Measurements from ENCODE around the gene CCDC30. TPM values are rescaled to one million over a fixed set of nuclear protein-coding genes. Genes with fewer than 3 reads are reported as not detected.

CCDC30 gene
- total and polyA plus RNA-seq, 5 donors from 2014 or later = 0.40 to 6.1 (median 1.3) TPM

- no peak for ATAC-seq (ENCODE audit: low read depth in 2 of 2)
- H3K27me3 Mint-ChIP-seq = peaks cover 2% of the 10 kb centered on the region
- no peak overlapping the region for H3K4me3 ChIP-seq (ENCODE audit: low read depth, low read length)
- peaks cover 0 to 12% (median 9%) of the 10 kb centered on the region in 4 donors for H3K4me1 Mint-ChIP-seq
- H3K4me3 Mint-ChIP-seq = peak overlapping the region in 1 of 4 donors; percentile 5
- H3K9me3 Mint-ChIP-seq = peaks cover 0 to 4% (median under 1%) of the 10 kb centered on the region in 7 donors
- peaks cover 3% of the 10 kb centered on the region for H3K4me1 ChIP-seq (ENCODE audit: control insufficient read depth, insufficient read depth, low read length, poor library complexity, severe bottlenecking)
- no peak for DNase-seq
- H3K36me3 Mint-ChIP-seq = peaks cover 5% of the 10 kb centered on the region
- H3K9me3 ChIP-seq (ENCODE audit: control insufficient read depth in 2 of 2, low read length in 2 of 2) = no peaks in the 10 kb centered on the region
- H3K27ac Mint-ChIP-seq = no peak overlapping the region
- no peaks in the 10 kb centered on the region for H3K27me3 ChIP-seq (ENCODE audit: control insufficient read depth, insufficient read depth, low read length)
- no peak overlapping the region for H3K27ac ChIP-seq (ENCODE audit: insufficient read depth, low read length, poor library complexity, severe bottlenecking)
- H3K36me3 ChIP-seq (ENCODE audit: control insufficient read depth, insufficient read depth, low read length) = no peaks in the 10 kb centered on the region
These were observed 68.0 kb downstream of the CCDC30 start for GRCh38 chr1:42531043-42531442.

DNA sequence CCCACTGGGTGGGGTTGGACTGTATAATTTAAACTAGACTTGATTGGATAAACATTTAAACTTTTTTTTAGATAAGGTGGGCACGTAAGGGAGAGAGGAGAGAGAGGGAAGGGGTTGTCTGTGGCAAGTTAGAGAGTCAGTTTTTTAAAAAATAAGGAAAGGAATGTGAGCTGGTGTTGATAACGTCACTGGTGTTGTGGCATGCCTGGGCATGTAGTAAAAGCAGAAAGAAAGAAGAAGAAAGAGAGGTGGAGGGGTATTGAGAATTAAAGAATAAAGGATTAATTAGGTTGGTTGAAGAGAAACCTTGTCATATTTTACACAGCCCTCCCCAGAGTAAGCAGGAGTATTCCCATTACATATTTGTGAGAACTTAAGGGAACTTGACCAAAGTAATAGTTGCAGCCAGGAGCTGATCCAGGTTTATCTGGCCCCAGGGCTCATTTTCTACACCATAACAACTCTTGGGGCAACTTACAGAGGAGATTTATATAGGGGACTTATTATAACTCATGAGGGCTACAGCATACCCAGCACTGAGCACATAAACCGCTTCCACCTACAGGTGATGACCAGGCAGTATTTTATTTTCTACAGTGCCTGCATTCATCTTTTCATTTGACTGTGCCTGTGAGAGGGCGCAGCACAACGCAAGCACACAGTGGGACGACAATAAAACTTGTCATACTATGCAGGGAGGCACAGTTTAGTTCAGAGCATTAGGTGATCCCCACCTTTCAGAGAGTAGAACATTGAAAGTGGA, 70.2 kb downstream of the CCDC30 start:
- ATAC-seq (ENCODE audit: low read depth in 2 of 2) (no peak), DNase-seq (no peak)
- no peaks in the 10 kb centered on the region for H3K27me3 ChIP-seq (ENCODE audit: control insufficient read depth, insufficient read depth, low read length)
- no peak overlapping the region for H3K4me3 ChIP-seq (ENCODE audit: low read depth, low read length)
- H3K4me1 Mint-ChIP-seq = peaks cover 0 to 10% (median 6%) of the 10 kb centered on the region in 4 donors
- no peaks in the 10 kb centered on the region for H3K27me3 Mint-ChIP-seq
- H3K27ac ChIP-seq (ENCODE audit: insufficient read depth, low read length, poor library complexity, severe bottlenecking) = no peak overlapping the region
- peaks cover 2% of the 10 kb centered on the region for H3K36me3 ChIP-seq (ENCODE audit: control insufficient read depth, insufficient read depth, low read length)
- H3K36me3 Mint-ChIP-seq = peaks cover 7% of the 10 kb centered on the region
- peaks cover 3% of the 10 kb centered on the region for H3K4me1 ChIP-seq (ENCODE audit: control insufficient read depth, insufficient read depth, low read length, poor library complexity, severe bottlenecking)
- peaks cover 0 to 4% (median 0%) of the 10 kb centered on the region in 7 donors for H3K9me3 Mint-ChIP-seq
- peak overlapping the region in 1 of 3 donors; percentile 56 for H3K27ac Mint-ChIP-seq
- H3K4me3 Mint-ChIP-seq = no peak overlapping the region
- no peaks in the 10 kb centered on the region for H3K9me3 ChIP-seq (ENCODE audit: control insufficient read depth in 2 of 2, low read length in 2 of 2)

DNA sequence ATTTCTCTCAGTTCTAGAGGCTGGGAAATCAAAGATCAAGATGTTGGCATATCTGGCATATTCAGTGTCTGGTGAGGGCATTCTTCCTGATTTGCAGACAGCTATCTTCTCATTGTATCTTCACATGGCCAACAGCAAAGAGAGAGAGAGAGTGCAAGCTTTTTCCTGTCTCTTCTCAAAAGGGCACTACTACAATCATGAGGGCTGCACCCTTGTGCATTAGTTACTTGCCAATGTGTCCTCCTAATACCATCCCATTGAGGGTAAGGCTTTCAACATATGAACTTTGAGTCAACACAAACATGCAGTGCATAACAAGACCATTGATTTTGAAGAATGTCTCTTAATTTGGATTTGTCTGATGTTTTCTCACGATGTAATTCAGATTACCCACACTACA, 78.0 kb downstream of the CCDC30 start:
- no peaks in the 10 kb centered on the region for H3K9me3 ChIP-seq (ENCODE audit: control insufficient read depth in 2 of 2, low read length in 2 of 2)

GRCh38 chr1:42551180-42551579, 88.1 kb downstream of the CCDC30 start:
- H3K36me3 Mint-ChIP-seq = peaks cover 12% of the 10 kb centered on the region
- no peak overlapping the region for H3K27ac Mint-ChIP-seq

More for the DNA sequence above, 78.0 kb downstream of the CCDC30 start:
- H3K36me3 ChIP-seq (ENCODE audit: control insufficient read depth, insufficient read depth, low read length) = peaks cover 2% of the 10 kb centered on the region
- no peaks in the 10 kb centered on the region for H3K27me3 Mint-ChIP-seq
- DNase-seq = no peak
- ATAC-seq (ENCODE audit: low read depth in 2 of 2) = no peak
- H3K9me3 Mint-ChIP-seq = peaks cover 0 to 4% (median 0%) of the 10 kb centered on the region in 7 donors
- H3K27me3 ChIP-seq (ENCODE audit: control insufficient read depth, insufficient read depth, low read length) = no peaks in the 10 kb centered on the region
- H3K4me3 ChIP-seq (ENCODE audit: low read depth, low read length) = no peak overlapping the region
- H3K27ac Mint-ChIP-seq = no peak overlapping the region
- no peak overlapping the region for H3K27ac ChIP-seq (ENCODE audit: insufficient read depth, low read length, poor library complexity, severe bottlenecking)
- no peak overlapping the region for H3K4me3 Mint-ChIP-seq
- H3K4me1 ChIP-seq (ENCODE audit: control insufficient read depth, insufficient read depth, low read length, poor library complexity, severe bottlenecking) = no peaks in the 10 kb centered on the region
- peaks cover 7% of the 10 kb centered on the region for H3K36me3 Mint-ChIP-seq
- no peaks in the 10 kb centered on the region for H3K4me1 Mint-ChIP-seq

DNA sequence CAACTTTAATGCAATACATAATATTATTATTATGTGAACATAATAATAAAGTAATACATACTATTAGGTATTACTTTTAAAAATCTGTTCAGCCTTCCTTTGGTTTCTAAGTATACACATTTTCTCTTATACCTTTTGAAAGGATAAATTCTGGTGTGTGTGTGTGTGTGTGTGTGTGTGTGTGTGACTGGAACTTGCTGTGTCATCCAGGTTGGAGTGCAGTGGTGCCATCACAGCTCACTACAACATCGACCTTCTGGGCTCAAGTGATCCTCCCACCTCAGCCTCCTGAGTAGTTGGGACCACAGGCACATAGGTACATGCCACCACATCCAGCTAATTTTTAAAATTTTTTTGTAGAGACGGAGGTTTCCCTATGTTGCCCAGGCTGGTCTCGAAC, 88.5 kb downstream of the CCDC30 start:
- H3K36me3 ChIP-seq (ENCODE audit: control insufficient read depth, insufficient read depth, low read length) = no peaks in the 10 kb centered on the region
- H3K27me3 Mint-ChIP-seq = peaks cover 5% of the 10 kb centered on the region
- H3K4me1 Mint-ChIP-seq = no peaks in the 10 kb centered on the region
- no peak overlapping the region for H3K4me3 ChIP-seq (ENCODE audit: low read depth, low read length)
- DNase-seq (no peak), ATAC-seq (ENCODE audit: low read depth in 2 of 2) (no peak)
- no peak overlapping the region for H3K27ac ChIP-seq (ENCODE audit: insufficient read depth, low read length, poor library complexity, severe bottlenecking)
- H3K4me1 ChIP-seq (ENCODE audit: control insufficient read depth, insufficient read depth, low read length, poor library complexity, severe bottlenecking) = no peaks in the 10 kb centered on the region
- no peak overlapping the region for H3K4me3 Mint-ChIP-seq
- peaks cover 0 to 4% (median 0%) of the 10 kb centered on the region in 7 donors for H3K9me3 Mint-ChIP-seq
- no peak overlapping the region for H3K27ac Mint-ChIP-seq
- peaks cover 7% of the 10 kb centered on the region for H3K27me3 ChIP-seq (ENCODE audit: control insufficient read depth, insufficient read depth, low read length)
- peaks cover 12% of the 10 kb centered on the region for H3K36me3 Mint-ChIP-seq
- H3K9me3 ChIP-seq (ENCODE audit: control insufficient read depth in 2 of 2, low read length in 2 of 2) = no peaks in the 10 kb centered on the region

More at GRCh38 chr1:42551180-42551579, 88.1 kb downstream of the CCDC30 start:
- no peaks in the 10 kb centered on the region for H3K36me3 ChIP-seq (ENCODE audit: control insufficient read depth, insufficient read depth, low read length)
- no peak overlapping the region for H3K27ac ChIP-seq (ENCODE audit: insufficient read depth, low read length, poor library complexity, severe bottlenecking)
- no peak overlapping the region for H3K4me3 Mint-ChIP-seq
- H3K4me1 ChIP-seq (ENCODE audit: control insufficient read depth, insufficient read depth, low read length, poor library complexity, severe bottlenecking) = no peaks in the 10 kb centered on the region
- peaks cover 6% of the 10 kb centered on the region for H3K27me3 Mint-ChIP-seq
- H3K27me3 ChIP-seq (ENCODE audit: control insufficient read depth, insufficient read depth, low read length) = peaks cover 7% of the 10 kb centered on the region
- DNase-seq = no peak
- H3K4me3 ChIP-seq (ENCODE audit: low read depth, low read length) = no peak overlapping the region
- no peak for ATAC-seq (ENCODE audit: low read depth in 2 of 2)
- no peaks in the 10 kb centered on the region for H3K4me1 Mint-ChIP-seq
- H3K9me3 ChIP-seq (ENCODE audit: control insufficient read depth in 2 of 2, low read length in 2 of 2) = no peaks in the 10 kb centered on the region
- H3K9me3 Mint-ChIP-seq = peaks cover 0 to 4% (median 0%) of the 10 kb centered on the region in 7 donors

DNA sequence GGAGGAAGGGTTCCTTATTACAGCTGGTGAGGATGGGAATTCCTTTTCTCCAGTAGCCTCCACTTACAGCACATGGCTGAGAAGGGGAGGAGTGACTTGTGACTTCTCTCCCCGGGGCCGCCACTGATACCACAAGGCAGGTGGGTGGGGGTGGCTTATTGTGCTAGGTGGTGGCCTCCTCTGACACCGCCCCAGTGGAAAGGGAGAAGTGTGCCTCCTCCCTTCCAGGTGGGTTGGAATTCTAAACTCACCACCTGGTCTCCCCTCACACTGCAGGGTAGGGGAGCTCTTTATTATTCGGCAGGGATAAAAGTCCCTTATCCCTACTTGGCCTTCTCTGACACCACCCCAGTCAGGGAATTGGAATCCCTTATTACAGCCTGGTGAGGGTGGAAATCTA, 89.5 kb downstream of the CCDC30 start:
- Mint-ChIP-seq H3K27ac (no peak overlapping the region), H3K27me3 (no peaks in the 10 kb centered on the region), H3K4me3 (no peak overlapping the region)

DNA sequence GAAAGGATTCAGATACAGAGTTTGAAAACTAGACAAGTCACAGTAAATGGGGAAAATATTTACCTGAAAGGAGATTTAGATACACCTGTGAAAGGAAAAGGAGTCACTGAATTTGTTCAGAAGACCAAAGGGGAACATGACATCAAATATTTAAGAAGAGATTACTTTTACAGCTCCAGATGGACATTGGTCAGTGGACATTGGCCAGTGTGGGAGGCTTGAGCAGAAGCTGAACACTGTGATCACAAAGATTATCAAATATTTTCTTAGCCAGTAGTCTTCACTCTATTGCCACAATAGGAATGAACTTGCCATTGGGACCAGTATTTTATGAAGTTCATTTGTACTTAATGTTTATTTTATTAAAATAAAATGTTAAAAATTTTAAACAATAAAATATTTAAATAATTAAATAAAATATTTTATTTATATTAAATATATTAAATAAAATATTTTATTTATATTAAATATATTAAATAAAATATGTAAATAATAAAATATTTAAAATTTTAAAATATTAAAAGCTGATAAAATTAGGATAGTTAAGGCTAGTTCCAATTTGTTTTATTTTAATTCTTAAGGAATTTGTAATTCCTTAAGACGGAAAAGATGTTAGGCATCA, 94.3 kb downstream of the CCDC30 start:
- no peak for DNase-seq
- H3K27me3 ChIP-seq (ENCODE audit: control insufficient read depth, insufficient read depth, low read length) = peaks cover 2% of the 10 kb centered on the region
- no peaks in the 10 kb centered on the region for H3K4me1 ChIP-seq (ENCODE audit: control insufficient read depth, insufficient read depth, low read length, poor library complexity, severe bottlenecking)
- no peak for ATAC-seq (ENCODE audit: low read depth in 2 of 2)
- Mint-ChIP-seq H3K27ac (no peak overlapping the region), H3K27me3 (peaks cover 13% of the 10 kb centered on the region), H3K4me1 (no peaks in the 10 kb centered on the region), H3K4me3 (no peak overlapping the region), H3K36me3 (peaks cover 11% of the 10 kb centered on the region), H3K9me3 (peaks cover 0 to 13% (median 3%) of the 10 kb centered on the region in 7 donors)
- no peaks in the 10 kb centered on the region for H3K9me3 ChIP-seq (ENCODE audit: control insufficient read depth in 2 of 2, low read length in 2 of 2)
- H3K36me3 ChIP-seq (ENCODE audit: control insufficient read depth, insufficient read depth, low read length) = no peaks in the 10 kb centered on the region
- H3K4me3 ChIP-seq (ENCODE audit: low read depth, low read length) = no peak overlapping the region
- no peak overlapping the region for H3K27ac ChIP-seq (ENCODE audit: insufficient read depth, low read length, poor library complexity, severe bottlenecking)

More for the DNA sequence above, 89.5 kb downstream of the CCDC30 start:
- no peak for DNase-seq
- Mint-ChIP-seq H3K9me3 (peaks cover 0 to 7% (median 0%) of the 10 kb centered on the region in 7 donors), H3K36me3 (peaks cover 12% of the 10 kb centered on the region), H3K4me1 (no peaks in the 10 kb centered on the region)
- H3K27ac ChIP-seq (ENCODE audit: insufficient read depth, low read length, poor library complexity, severe bottlenecking) = no peak overlapping the region
- H3K4me3 ChIP-seq (ENCODE audit: low read depth, low read length) = no peak overlapping the region
- ATAC-seq (ENCODE audit: low read depth in 2 of 2) = no peak
- no peaks in the 10 kb centered on the region for H3K9me3 ChIP-seq (ENCODE audit: control insufficient read depth in 2 of 2, low read length in 2 of 2)
- no peaks in the 10 kb centered on the region for H3K36me3 ChIP-seq (ENCODE audit: control insufficient read depth, insufficient read depth, low read length)
- H3K4me1 ChIP-seq (ENCODE audit: control insufficient read depth, insufficient read depth, low read length, poor library complexity, severe bottlenecking) = no peaks in the 10 kb centered on the region
- H3K27me3 ChIP-seq (ENCODE audit: control insufficient read depth, insufficient read depth, low read length) = peaks cover 7% of the 10 kb centered on the region
